Right lobe of liver (tissue), 6 donors: Measurements from ENCODE around the gene PHF21B. TPM values are rescaled to one million over a fixed set of nuclear protein-coding genes. Genes with fewer than 3 reads are reported as not detected.

Experiments
- ATAC-seq, 4 donors: fragments of 200-7000 bp; cut with Tn5 transposase; one replicate each; pipeline ENCODE4 v1.9.1; 2020; ENCODE audit warnings: mild to moderate bottlenecking in 4 of 4, moderate library complexity in 4 of 4
- DNase-seq, 3 donors: peaks; one replicate each; pipeline ENCODE4 v3.0.0-alpha.2; 2020
- H3K27ac ChIP-seq, 3 donors: fragments of 200-600 bp; one replicate each; pipeline ENCODE4 v1.8.0; 2022
- H3K27me3 ChIP-seq, 2 donors: fragments of 200-600 bp; one replicate each; pipeline ENCODE4 v1.8.0; 2022
- H3K36me3 ChIP-seq, 4 donors: fragments of 200-600 bp; sonication (generic) in 1 of 4; one replicate each; pipeline versions ENCODE4 v1.5.1 to v1.8.0; 2017 to 2022; ENCODE audit warnings: control low read depth in 1 of 4
- H3K4me1 ChIP-seq, 4 donors: fragments of 200-600 bp; sonication (generic) in 1 of 4; one replicate each; pipeline versions ENCODE4 v1.5.1 to v1.8.0; 2017 to 2022; ENCODE audit warnings: control low read depth in 1 of 4
- H3K4me3 ChIP-seq, 3 donors: fragments of 200-600 bp; one replicate each; pipeline ENCODE4 v1.8.0; 2022
- H3K9me3 ChIP-seq, 4 donors: fragments of 200-600 bp; sonication (generic) in 1 of 4; one replicate each; pipeline versions ENCODE4 v1.5.1 to v1.8.0; 2017 to 2022; ENCODE audit warnings: control low read depth in 1 of 4
- POLR2A ChIP-seq: fragments of 450-650 bp; IDR thresholded peaks from one replicate; pipeline ENCODE4 v1.6.1; 2017; ENCODE audit warnings: antibody characterized with exemption, mild to moderate bottlenecking
- WGBS: methylation state at CpG from one replicate; pipeline ENCODE4 v1.1.6; 2018; ENCODE audit warnings: low coverage, low lambda C conversion rate; ENCODE audit not compliant: insufficient coverage; ENCODE audit errors: missing lambda C conversion rate; 5-methylcytosine and 5-hydroxymethylcytosine counted together
- intact Hi-C, 2 donors: fragments of 100-400 bp; cut with DNase I; formaldehyde crosslinking; loops; one replicate each; pipeline versions ENCODE4 v1.11.2 to v1.14.1; 2022
- total RNA-seq, 6 experiments: library from RNA; depleted of rRNA in 2 of 6; stranded (reverse); fragments of >200 nt in 2 of 6; fragmentation: NEBNext Ultra II Directional in 3 of 6; extraction: Animal tissue kit (Norgen Biotek cat#: 25700) in 3 of 6; gene quantifications; one replicate each; pipeline versions ENCODE4 v1.1.0 to v1.2.4, GENCODE V29; 2016 to 2023
- TF ChIP-seq, protein P1 (sequence below), 4 donors: fragments of 200-600 bp in 3 of 4; fragments of 450-650 bp in 1 of 4; IDR thresholded peaks; one replicate each; pipeline versions ENCODE4 v1.5.1 to v1.8.0; 2016 to 2022; ENCODE audit warnings: antibody characterized with exemption in 4 of 4, mild to moderate bottlenecking in 2 of 4
- donor health status: DM: no; HTN: yes; CAD: no.
- donor health status: DM: no; HTN: no; CAD: no.
- donor health status: DM: no; HTN: no; CAD: no.
- donor health status: DM: no; HTN: yes; CAD: no.
- donor health status: DM: no; HTN: yes; CAD: no.

PHF21B gene
- total RNA-seq, 6 experiments from 2014 or later, result not detected

GRCh38 chr22:44893731-44894080 is 116.1 kb downstream of the PHF21B start:
- Histone ChIP-seq H3K36me3 (no peaks in the 10 kb centered on the region), H3K27ac (no peak overlapping the region), H3K4me3 (no peak overlapping the region), H3K27me3 (no peaks in the 10 kb centered on the region), H3K4me1 (no peaks in the 10 kb centered on the region), H3K9me3 (no peaks in the 10 kb centered on the region)
- ATAC-seq (no peak), DNase-seq (peak in 1 of 3 donors; percentile 29)
- intact Hi-C loops, result no loop called here
- TF ChIP-seq, protein P1, sequence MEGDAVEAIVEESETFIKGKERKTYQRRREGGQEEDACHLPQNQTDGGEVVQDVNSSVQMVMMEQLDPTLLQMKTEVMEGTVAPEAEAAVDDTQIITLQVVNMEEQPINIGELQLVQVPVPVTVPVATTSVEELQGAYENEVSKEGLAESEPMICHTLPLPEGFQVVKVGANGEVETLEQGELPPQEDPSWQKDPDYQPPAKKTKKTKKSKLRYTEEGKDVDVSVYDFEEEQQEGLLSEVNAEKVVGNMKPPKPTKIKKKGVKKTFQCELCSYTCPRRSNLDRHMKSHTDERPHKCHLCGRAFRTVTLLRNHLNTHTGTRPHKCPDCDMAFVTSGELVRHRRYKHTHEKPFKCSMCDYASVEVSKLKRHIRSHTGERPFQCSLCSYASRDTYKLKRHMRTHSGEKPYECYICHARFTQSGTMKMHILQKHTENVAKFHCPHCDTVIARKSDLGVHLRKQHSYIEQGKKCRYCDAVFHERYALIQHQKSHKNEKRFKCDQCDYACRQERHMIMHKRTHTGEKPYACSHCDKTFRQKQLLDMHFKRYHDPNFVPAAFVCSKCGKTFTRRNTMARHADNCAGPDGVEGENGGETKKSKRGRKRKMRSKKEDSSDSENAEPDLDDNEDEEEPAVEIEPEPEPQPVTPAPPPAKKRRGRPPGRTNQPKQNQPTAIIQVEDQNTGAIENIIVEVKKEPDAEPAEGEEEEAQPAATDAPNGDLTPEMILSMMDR (IDR thresholded peaks at IDR 0.05), result no peak
- no peak for TF ChIP-seq POLR2A
- 30% methylated on average over 2 of the region's 7 CpGs for WGBS

DNA sequence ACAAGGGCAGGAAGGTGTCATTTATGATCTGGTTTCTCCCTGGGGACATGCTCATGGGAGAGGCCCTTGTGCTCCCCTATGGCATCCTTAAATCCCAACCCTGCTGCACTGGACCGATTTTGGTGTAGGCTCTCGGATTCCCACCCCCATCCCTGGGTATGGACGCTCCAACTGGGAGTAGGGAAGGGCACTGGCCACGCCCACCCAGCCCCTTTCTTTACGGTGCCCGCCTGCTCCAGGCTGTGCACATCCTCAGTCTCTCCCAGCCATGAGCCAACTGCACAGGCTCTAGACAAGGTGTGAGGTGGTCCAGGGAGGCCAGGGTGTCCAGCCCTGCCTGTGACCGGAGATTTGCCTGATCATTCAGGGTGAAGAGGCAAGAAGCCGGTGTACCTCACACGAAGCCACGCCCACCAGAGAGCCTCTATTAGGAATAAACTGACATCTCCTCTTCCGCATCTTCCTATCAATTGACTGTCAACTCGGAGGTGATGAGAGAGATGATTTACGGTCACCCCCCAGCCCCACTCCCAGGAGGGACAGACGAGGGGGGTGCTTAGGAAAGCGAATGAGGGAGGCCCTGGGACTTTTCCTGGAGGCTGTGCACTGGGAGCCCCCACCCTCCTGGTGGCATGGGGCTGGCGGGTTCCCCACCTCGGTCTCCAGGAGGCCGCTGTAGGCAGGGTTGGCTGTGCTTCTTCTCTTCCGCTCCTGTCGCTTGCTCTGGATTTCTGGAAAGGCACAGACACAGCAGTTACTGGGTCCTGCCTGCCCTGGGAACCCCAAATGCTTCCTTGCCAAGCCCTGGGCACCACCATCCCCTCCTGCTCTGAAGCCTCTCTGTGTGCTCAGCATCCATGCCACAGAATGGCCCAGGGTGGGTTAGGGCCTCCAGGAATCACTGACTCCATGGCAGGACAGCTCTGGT is 116.7 kb downstream of the PHF21B start:
- Histone ChIP-seq H3K36me3 (no peaks in the 10 kb centered on the region), H3K27me3 (no peaks in the 10 kb centered on the region), H3K9me3 (no peaks in the 10 kb centered on the region), H3K4me1 (no peaks in the 10 kb centered on the region), H3K27ac (no peak overlapping the region), H3K4me3 (no peak overlapping the region)
- DNase-seq, result peak in 1 of 3 donors; percentile 32
- WGBS, result 70% methylated on average over 2 of the region's 20 CpGs
- intact Hi-C loops, result no loop called here
- ATAC-seq, result no peak
- TF ChIP-seq, protein P1 (IDR thresholded peaks at IDR 0.05), result no peak
- TF ChIP-seq POLR2A, result no peak

- no peak overlapping the region for H3K27ac ChIP-seq
- no peaks in the 10 kb centered on the region for H3K4me1 ChIP-seq
- no peaks in the 10 kb centered on the region for H3K9me3 ChIP-seq
- 66% methylated on average over 6 of the region's 13 CpGs for WGBS
- intact Hi-C loops, result no loop called here
- H3K27me3 ChIP-seq, result no peaks in the 10 kb centered on the region
- ATAC-seq (no peak), DNase-seq (peak in 1 of 3 donors; percentile 17)
- no peak for TF ChIP-seq POLR2A
- TF ChIP-seq, protein P1 (IDR thresholded peaks at IDR 0.05), result no peak
- no peak overlapping the region for H3K4me3 ChIP-seq
- H3K36me3 ChIP-seq, result no peaks in the 10 kb centered on the region
These were observed 117.6 kb downstream of the PHF21B start for GRCh38 chr22:44892243-44892642.

GRCh38 chr22:44891791-44892190 is 118.0 kb downstream of the PHF21B start:
- H3K4me3 ChIP-seq, result no peak overlapping the region
- H3K27me3 ChIP-seq, result no peaks in the 10 kb centered on the region
- 80% methylated on average over 1 of the region's 11 CpGs for WGBS
- no peaks in the 10 kb centered on the region for H3K4me1 ChIP-seq
- no peaks in the 10 kb centered on the region for H3K9me3 ChIP-seq
- ATAC-seq (no peak), DNase-seq (peak in 1 of 3 donors; percentile 12)
- H3K27ac ChIP-seq, result no peak overlapping the region
- no peaks in the 10 kb centered on the region for H3K36me3 ChIP-seq
- intact Hi-C loops, result no loop called here
- no peak for TF ChIP-seq POLR2A
- TF ChIP-seq, protein P1 (IDR thresholded peaks at IDR 0.05), result no peak
